ENCODE results near the gene LSM12.

The LSM12 gene

DNA sequence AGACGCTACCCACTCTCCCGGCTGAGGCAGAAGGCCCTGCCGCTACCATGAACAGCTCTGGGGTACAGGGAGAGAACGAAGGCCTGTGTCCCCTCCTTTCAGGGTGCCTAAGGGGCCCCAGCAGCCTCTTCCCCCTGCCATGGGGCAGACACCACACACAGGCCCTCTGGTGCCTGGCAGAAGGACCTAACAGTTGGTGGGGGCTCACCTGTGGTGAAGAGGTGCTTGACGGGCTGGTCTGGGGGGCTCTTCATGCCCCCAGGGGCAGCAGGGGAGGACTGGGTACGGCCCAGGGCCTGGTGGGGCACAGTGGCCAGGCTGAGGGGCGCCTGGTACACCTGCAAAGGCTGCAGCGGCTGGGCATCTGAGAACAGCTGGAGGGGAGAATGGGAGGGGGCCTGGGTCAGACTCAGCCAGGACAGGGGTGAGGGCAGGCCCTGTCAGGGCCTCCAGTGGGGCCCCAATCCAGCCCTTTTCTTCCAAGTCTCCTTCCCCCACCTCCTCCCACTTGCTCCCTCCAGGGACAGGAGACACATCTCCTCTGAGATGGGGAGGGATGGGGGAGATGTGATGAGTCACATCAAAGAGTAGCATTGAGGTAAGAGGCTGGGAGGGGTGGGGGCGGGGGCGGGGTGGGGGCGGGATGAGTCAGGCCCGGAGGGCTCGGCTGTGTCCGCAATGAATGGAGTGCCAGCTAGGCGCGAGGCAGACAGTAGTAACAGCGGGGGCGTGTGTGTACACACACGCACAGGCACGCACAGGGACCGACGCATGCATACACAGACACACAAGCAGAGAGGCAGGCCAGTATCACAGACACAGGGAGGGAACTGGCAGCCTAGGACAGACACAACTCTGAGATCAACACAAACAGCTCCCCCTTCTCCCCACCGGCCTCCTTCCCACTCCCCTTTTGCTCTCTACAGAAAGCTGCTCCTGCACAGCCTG lies 20.2 kb upstream of the LSM12 start:
- Histone ChIP-seq H3K9me2 (ENCODE audit: low read depth, low read length) (no peaks in the 10 kb centered on the region), H2AFZ (ENCODE audit: low read length) (no peak overlapping the region), H3K4me2 (ENCODE audit: low read length) (no peak overlapping the region), H3K9me3 (ENCODE audit: low read length) (no peaks in the 10 kb centered on the region), H3F3A (ENCODE audit: insufficient read depth, low read length) (no peaks in the 10 kb centered on the region), H3K9ac (ENCODE audit: low read length) (no peak overlapping the region), H3K4me1 (ENCODE audit: insufficient read depth, low read length, severe bottlenecking) (no peaks in the 10 kb centered on the region), H3K27me3 (ENCODE audit: insufficient read depth, low read length) (0 out of 2 replicates have a peak, but pooled peaks cover 6% of the 10 kb centered on the region), H3K36me3 (ENCODE audit: insufficient read depth, low read length) (no peaks in the 10 kb centered on the region), H3K4me3 (ENCODE audit: low read depth, low read length, poor library complexity, severe bottlenecking) (no peak overlapping the region), H3K27ac (ENCODE audit: low read depth, low read length, poor library complexity, severe bottlenecking) (no peak overlapping the region), H3K79me2 (ENCODE audit: insufficient read depth, low read length) (no peaks in the 10 kb centered on the region), H4K20me1 (ENCODE audit: insufficient read depth, low read length) (no peaks in the 10 kb centered on the region)
- TF ChIP-seq, protein P1, sequence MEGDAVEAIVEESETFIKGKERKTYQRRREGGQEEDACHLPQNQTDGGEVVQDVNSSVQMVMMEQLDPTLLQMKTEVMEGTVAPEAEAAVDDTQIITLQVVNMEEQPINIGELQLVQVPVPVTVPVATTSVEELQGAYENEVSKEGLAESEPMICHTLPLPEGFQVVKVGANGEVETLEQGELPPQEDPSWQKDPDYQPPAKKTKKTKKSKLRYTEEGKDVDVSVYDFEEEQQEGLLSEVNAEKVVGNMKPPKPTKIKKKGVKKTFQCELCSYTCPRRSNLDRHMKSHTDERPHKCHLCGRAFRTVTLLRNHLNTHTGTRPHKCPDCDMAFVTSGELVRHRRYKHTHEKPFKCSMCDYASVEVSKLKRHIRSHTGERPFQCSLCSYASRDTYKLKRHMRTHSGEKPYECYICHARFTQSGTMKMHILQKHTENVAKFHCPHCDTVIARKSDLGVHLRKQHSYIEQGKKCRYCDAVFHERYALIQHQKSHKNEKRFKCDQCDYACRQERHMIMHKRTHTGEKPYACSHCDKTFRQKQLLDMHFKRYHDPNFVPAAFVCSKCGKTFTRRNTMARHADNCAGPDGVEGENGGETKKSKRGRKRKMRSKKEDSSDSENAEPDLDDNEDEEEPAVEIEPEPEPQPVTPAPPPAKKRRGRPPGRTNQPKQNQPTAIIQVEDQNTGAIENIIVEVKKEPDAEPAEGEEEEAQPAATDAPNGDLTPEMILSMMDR (IDR thresholded peaks at IDR 0.05; ENCODE audit: low read length), result no peak
- no peak for TF ChIP-seq EZH2 (IDR thresholded peaks at IDR 0.05; ENCODE audit: borderline replicate concordance, low read length)

DNA sequence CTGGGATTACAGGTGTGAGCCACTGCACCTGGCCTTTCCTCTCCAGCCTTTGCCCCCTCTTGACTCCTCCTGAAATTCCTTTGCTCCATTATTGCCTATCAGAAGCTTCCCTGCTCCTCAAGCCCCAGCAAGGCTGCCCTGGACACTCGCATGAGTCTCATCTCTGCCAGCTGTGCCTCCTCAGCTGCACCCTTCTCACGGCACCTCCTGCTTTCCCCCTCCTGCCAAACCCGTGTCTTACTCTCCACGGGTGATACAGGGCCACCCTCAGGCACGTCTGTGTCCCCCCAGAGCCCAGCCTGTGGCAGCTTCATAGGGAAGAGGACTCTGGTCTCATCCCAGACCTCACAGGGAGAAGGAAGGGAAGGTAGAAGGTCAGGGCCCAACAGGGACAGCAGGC lies 19.4 kb upstream of the LSM12 start:
- no peak overlapping the region for H2AFZ ChIP-seq (ENCODE audit: low read length)
- H3K4me2 ChIP-seq (ENCODE audit: low read length), result no peak overlapping the region
- no peak overlapping the region for H3K9ac ChIP-seq (ENCODE audit: low read length)
- no peak overlapping the region for H3K4me3 ChIP-seq (ENCODE audit: low read depth, low read length, poor library complexity, severe bottlenecking)
- H3K36me3 ChIP-seq (ENCODE audit: insufficient read depth, low read length), result no peaks in the 10 kb centered on the region
- H3K9me2 ChIP-seq (ENCODE audit: low read depth, low read length), result no peaks in the 10 kb centered on the region
- H3K27me3 ChIP-seq (ENCODE audit: insufficient read depth, low read length), result 0 out of 2 replicates have a peak, but pooled peaks cover 6% of the 10 kb centered on the region
- H3K79me2 ChIP-seq (ENCODE audit: insufficient read depth, low read length), result no peaks in the 10 kb centered on the region
- TF ChIP-seq, protein P1 (IDR thresholded peaks at IDR 0.05; ENCODE audit: low read length), result no peak
- TF ChIP-seq EZH2 (IDR thresholded peaks at IDR 0.05; ENCODE audit: borderline replicate concordance, low read length), result no peak
- no peaks in the 10 kb centered on the region for H3K4me1 ChIP-seq (ENCODE audit: insufficient read depth, low read length, severe bottlenecking)
- H3K27ac ChIP-seq (ENCODE audit: low read depth, low read length, poor library complexity, severe bottlenecking), result no peak overlapping the region
- no peaks in the 10 kb centered on the region for H4K20me1 ChIP-seq (ENCODE audit: insufficient read depth, low read length)
- no peaks in the 10 kb centered on the region for H3F3A ChIP-seq (ENCODE audit: insufficient read depth, low read length)
- H3K9me3 ChIP-seq (ENCODE audit: low read length), result no peaks in the 10 kb centered on the region

DNA sequence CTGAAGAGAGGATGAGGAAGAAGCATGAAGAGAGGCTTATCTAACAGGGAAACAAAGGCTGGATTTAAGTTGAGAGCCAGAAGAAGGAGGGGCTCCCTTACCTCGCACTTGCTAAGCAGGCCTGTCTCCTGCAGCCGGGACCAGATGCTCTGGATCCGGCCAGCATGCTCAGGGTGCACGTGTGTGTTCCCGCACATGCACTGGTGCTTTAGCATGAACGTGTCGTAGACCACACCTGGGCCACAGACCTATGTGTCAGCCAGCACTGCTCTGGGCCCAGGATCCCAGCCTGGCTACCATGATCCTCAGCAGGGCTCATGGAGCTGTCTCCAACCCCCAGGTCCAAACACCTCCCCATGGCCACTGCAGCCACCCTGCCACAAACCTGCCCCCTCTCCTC lies 18.4 kb upstream of the LSM12 start:
- no peaks in the 10 kb centered on the region for H3K9me3 ChIP-seq (ENCODE audit: low read length)
- TF ChIP-seq, protein P1 (IDR thresholded peaks at IDR 0.05; ENCODE audit: low read length), result no peak
- no peak overlapping the region for H3K4me3 ChIP-seq (ENCODE audit: low read depth, low read length, poor library complexity, severe bottlenecking)
- no peak overlapping the region for H3K4me2 ChIP-seq (ENCODE audit: low read length)
- 0 out of 2 replicates have a peak, but pooled peaks cover 6% of the 10 kb centered on the region for H3K27me3 ChIP-seq (ENCODE audit: insufficient read depth, low read length)
- H3K4me1 ChIP-seq (ENCODE audit: insufficient read depth, low read length, severe bottlenecking), result no peaks in the 10 kb centered on the region
- H2AFZ ChIP-seq (ENCODE audit: low read length), result no peak overlapping the region
- H3F3A ChIP-seq (ENCODE audit: insufficient read depth, low read length), result no peaks in the 10 kb centered on the region
- no peak overlapping the region for H3K9ac ChIP-seq (ENCODE audit: low read length)
- no peaks in the 10 kb centered on the region for H4K20me1 ChIP-seq (ENCODE audit: insufficient read depth, low read length)
- no peak overlapping the region for H3K27ac ChIP-seq (ENCODE audit: low read depth, low read length, poor library complexity, severe bottlenecking)
- no peaks in the 10 kb centered on the region for H3K9me2 ChIP-seq (ENCODE audit: low read depth, low read length)
- no peaks in the 10 kb centered on the region for H3K79me2 ChIP-seq (ENCODE audit: insufficient read depth, low read length)
- H3K36me3 ChIP-seq (ENCODE audit: insufficient read depth, low read length), result no peaks in the 10 kb centered on the region

Measured in OCI-LY1 (cell line).